Spleen (tissue), 7 donors: ENCODE results near the gene CAMTA1.

Source experiments
- CTCF ChIP-seq, 11 experiments: fragments of 200-600 bp in 7 of 11; fragments of 450-650 bp in 4 of 11; sonication (generic) in 4 of 11; IDR thresholded peaks in 8 of 11; conservative IDR thresholded peaks in 3 of 11; 1 replicate in 7 of 11; 2 replicates in 4 of 11; pipeline versions ENCODE4 v1.4.0 to v1.8.0; 2016 to 2021; ENCODE audit warnings: antibody characterized with exemption in 11 of 11, inconsistent platforms in 4 of 11, mild to moderate bottlenecking in 1 of 11
- POLR2A ChIP-seq, 3 donors: fragments of 450-650 bp; IDR thresholded peaks; one replicate each; pipeline ENCODE4 v1.5.1; 2017; ENCODE audit warnings: antibody characterized with exemption in 3 of 3, mild to moderate bottlenecking in 1 of 3
- POLR2AphosphoS5 ChIP-seq, 3 donors: sonication (generic); formaldehyde crosslinking; IDR thresholded peaks; one replicate each; pipeline ENCODE4 v1.5.1; 2017; ENCODE audit warnings: antibody characterized with exemption in 3 of 3
- donor health status: DM: no; HTN: no; CAD: no; lungs with moderate emphysema.
- donor health status: DM: no; HTN: no; CAD: no.
- donor health status: DM: no; HTN: no; CAD: no.

- TF ChIP-seq CTCF (IDR thresholded peaks at IDR 0.05 in 8 of 11, conservative IDR thresholded peaks at IDR 0.05 in 3 of 11) (no peak), POLR2A (IDR thresholded peaks at IDR 0.05) (no peak), POLR2AphosphoS5 (IDR thresholded peaks at IDR 0.05) (no peak)
These were observed 808.9 kb downstream of the CAMTA1 start for GRCh38 chr1:7594002-7594713.
